NB4 (cell line): ENCODE results near the gene FAM78B.

Experiments
- DNase-seq: peaks from one replicate; pipeline ENCODE4 v3.0.0; 2010; ENCODE audit warnings: low read depth
- H3K4me3 ChIP-seq: one replicate; pipeline ENCODE4 v1.5.1; 2011; ENCODE audit warnings: mild to moderate bottlenecking, low read depth, low read length, moderate library complexity
- MYC ChIP-seq: IDR thresholded peaks from 2 replicates; pipeline ENCODE4 v1.6.1; 2011; ENCODE audit warnings: low read depth, low read length
- POLR2A ChIP-seq: IDR thresholded peaks from 2 replicates; pipeline ENCODE4 v1.6.1; 2011; ENCODE audit warnings: mild to moderate bottlenecking; ENCODE audit not compliant: insufficient read length; ENCODE audit errors: extremely low read depth
- TF ChIP-seq, protein P1 (sequence below): IDR thresholded peaks from 2 replicates; pipeline ENCODE4 v1.6.1; 2011; ENCODE audit warnings: low read depth, low read length
- TF ChIP-seq, protein P2 (sequence below): IDR thresholded peaks from one replicate; pipeline ENCODE4 v1.5.1; 2012; ENCODE audit warnings: low read depth, low read length

Gene FAM78B

DNA sequence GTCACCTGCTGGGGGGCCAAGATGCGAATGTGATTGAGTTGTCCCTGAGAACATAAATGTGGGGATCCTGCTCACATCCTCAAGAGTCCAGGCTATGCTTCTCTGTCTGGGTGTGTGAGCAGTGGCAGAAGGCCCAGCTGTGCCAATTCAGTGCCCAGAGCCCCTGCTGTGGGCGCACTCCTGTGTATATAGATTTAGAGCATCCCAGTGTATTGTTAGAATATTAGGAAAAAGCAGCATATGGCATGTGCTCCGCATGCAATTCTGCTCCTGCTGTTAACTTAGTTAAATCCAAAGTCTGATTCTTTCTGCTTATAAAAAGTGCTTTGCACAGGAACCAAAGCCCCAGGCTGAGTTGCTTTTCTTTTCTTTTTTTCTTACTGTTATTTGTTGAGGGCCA lies 37.8 kb downstream of the FAM78B start:
- no peak for DNase-seq
- no peak overlapping the region for H3K4me3 ChIP-seq
- TF ChIP-seq, protein P1, sequence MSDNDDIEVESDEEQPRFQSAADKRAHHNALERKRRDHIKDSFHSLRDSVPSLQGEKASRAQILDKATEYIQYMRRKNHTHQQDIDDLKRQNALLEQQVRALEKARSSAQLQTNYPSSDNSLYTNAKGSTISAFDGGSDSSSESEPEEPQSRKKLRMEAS = no peak
- TF ChIP-seq, protein P2, sequence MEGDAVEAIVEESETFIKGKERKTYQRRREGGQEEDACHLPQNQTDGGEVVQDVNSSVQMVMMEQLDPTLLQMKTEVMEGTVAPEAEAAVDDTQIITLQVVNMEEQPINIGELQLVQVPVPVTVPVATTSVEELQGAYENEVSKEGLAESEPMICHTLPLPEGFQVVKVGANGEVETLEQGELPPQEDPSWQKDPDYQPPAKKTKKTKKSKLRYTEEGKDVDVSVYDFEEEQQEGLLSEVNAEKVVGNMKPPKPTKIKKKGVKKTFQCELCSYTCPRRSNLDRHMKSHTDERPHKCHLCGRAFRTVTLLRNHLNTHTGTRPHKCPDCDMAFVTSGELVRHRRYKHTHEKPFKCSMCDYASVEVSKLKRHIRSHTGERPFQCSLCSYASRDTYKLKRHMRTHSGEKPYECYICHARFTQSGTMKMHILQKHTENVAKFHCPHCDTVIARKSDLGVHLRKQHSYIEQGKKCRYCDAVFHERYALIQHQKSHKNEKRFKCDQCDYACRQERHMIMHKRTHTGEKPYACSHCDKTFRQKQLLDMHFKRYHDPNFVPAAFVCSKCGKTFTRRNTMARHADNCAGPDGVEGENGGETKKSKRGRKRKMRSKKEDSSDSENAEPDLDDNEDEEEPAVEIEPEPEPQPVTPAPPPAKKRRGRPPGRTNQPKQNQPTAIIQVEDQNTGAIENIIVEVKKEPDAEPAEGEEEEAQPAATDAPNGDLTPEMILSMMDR = no peak
- TF ChIP-seq MYC (no peak), POLR2A (no peak)

DNA sequence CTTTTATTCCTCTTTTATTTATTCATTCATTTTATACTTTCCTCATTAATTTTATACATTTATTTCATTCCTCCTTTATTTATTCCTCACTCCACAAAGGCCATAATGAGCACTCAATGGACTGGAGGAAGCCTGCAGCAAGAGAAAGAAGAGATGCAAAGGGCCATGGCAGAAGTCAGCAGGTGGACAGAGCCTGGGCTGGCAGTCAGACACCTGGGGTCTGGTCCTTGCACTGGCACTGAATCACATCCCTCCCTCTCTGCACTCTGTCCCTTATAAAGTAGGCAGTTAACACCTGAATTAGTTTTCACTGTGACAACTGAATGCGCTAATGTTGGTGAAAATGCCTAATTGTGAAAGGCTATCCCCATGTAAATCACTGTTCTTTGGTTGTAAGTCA lies 38.6 kb downstream of the FAM78B start:
- no peak for DNase-seq
- TF ChIP-seq, protein P2 = no peak
- TF ChIP-seq MYC = no peak
- TF ChIP-seq, protein P1 = no peak
- no peak for TF ChIP-seq POLR2A
- H3K4me3 ChIP-seq = no peak overlapping the region

DNA sequence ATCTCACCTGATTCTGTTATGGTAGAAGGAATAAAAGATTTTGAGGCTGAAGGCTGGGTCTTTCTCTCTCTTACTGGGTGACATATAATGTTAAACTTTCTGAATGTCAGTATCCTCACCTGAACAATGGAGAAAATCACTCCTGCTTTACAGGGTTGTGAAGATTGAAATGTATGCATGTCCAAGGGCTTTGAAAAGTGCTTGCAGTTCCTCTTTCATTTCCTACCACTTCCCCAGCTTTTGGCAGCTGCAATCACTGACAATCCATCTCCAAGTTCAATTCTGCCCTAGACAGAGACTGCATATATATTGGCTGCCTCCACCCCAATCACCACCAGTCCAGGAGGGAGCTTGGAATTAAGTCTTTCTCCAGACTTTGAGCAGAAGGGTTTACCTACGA lies 39.8 kb downstream of the FAM78B start:
- H3K4me3 ChIP-seq = no peak overlapping the region
- DNase-seq = no peak
- TF ChIP-seq, protein P1 = no peak
- TF ChIP-seq, protein P2 = no peak
- TF ChIP-seq MYC (no peak), POLR2A (no peak)

GRCh38 chr1:166122873-166123466 lies 43.8 kb downstream of the FAM78B start:
- no peak for DNase-seq
- H3K4me3 ChIP-seq = no peak overlapping the region
- TF ChIP-seq, protein P1 = no peak
- TF ChIP-seq MYC (no peak), POLR2A (no peak)

DNA sequence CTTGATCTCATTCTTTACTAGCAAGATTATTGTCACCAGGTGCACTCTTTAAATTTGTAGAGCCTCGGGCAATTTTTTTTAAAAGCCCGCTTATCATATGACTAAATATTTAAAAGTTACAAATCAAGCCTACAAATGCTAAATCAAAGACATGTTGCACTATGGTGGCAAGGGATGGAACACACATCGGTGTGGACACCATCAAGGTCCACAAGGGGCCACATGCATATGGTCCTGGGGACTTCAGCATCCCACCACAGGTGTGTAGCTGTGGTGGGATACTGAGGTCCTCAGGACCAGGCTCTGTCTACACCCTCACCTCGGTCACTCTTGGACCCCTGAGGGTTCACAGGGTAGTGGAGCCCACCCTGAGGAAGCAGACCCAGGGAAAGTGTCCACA lies 45.8 kb downstream of the FAM78B start:
- no peak for DNase-seq
- no peak for TF ChIP-seq MYC
- TF ChIP-seq, protein P2 = no peak
- TF ChIP-seq POLR2A = no peak
- TF ChIP-seq, protein P1 = no peak
- no peak overlapping the region for H3K4me3 ChIP-seq

GRCh38 chr1:166120281-166120680 lies 46.5 kb downstream of the FAM78B start:
- TF ChIP-seq POLR2A (no peak), MYC (no peak)
- TF ChIP-seq, protein P2 = no peak
- TF ChIP-seq, protein P1 = no peak
- no peak overlapping the region for H3K4me3 ChIP-seq
- DNase-seq = no peak
